ENCODE measurements around the gene THSD7A.

The THSD7A gene

DNA sequence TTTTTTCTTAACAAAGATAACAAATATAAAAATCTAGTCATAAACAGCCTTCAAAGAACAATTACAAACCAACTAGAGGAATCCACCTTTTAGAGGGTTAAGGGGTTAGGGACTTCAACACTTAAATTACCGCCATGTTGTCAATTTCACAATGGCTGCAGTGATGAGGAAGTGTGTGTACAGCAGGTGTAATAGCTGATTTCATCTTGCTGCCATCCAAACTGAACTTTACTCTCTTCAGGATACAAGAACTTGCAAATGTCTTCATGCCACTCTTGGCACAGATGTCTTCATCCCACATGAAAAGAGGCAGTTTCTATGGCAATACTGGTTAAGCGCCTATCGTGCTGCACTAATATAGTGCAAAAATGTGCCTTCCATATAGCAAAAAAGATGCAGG is 457.4 kb downstream of the THSD7A start:
- no peak for DNase-seq

GRCh38 chr7:11373546-11374142 is 458.4 kb downstream of the THSD7A start:
- DNase-seq: no peak

DNA sequence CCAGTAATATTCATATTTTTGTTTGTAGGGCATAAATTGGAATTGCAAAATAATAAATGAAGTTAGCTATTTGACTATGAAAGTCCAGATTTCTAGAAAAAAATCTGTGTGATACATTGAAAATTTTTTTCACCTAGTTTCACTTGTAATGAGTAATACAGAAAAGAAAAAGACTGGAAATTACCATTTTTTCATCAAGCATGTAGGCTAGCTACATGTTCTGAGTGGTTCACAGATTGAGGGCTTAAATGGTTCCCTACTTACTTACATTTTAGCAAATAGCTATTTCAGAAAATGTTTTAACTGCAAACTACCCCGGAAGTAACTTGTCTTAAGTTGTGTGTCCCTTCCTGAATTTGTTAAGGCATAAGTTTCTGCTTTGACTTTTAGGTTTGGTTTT is 462.3 kb downstream of the THSD7A start:
- DNase-seq: no peak

DNA sequence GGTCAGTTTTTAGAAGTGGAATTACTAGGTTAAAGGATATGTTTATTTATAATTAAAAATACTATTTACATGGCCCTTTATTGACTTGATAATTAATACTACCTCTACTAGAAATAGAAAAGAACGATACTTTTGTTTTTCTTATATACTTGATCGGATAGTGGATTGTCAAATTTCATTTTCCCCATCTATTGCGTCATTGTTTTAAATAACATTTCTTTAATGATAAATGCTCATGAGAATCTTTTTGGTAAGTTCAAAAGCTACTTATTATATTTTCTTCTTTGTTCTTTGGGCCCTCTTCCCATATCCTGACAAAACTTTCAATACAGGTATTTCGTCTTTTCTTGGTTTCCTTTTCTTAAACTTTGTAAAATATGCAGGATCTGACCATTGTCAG is 465.9 kb downstream of the THSD7A start:
- DNase-seq: no peak

GRCh38 chr7:11358637-11359036 is 473.4 kb downstream of the THSD7A start:
- DNase-seq: no peak

DNA sequence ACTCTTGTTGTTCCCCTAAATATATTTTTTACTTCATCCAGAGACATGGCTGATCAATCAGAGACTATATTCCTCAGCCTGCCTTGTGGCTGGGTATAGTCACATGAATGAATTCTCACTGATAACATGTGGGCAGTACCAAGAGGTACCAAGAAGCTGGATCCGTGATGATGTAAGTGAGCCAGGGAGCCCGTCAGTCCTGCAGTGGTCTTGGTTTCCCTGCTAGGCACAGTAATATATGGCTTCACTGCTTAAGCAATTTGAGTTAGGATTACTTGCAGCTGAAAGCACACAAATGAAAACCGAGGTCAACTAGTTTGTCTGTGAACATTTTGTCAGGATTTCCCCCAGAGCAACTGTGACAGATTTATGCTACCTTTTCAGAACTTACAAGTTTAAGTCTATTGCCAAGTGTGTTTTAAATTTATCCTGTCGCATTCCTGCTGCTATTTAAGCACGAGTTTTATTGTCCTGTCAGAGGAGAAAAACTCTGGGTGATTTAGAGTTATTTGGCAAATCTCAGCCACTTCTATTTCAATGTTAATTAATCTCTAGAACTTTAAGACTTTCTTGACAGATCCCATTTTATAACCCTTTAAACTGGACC is 476.5 kb downstream of the THSD7A start:
- no peak for DNase-seq

- DNase-seq: no peak
Measured at GRCh38 chr7:11346302-11346701, 485.7 kb downstream of the THSD7A start.

GRCh38 chr7:11345621-11346020 is 486.4 kb downstream of the THSD7A start:
- DNase-seq: no peak

DNA sequence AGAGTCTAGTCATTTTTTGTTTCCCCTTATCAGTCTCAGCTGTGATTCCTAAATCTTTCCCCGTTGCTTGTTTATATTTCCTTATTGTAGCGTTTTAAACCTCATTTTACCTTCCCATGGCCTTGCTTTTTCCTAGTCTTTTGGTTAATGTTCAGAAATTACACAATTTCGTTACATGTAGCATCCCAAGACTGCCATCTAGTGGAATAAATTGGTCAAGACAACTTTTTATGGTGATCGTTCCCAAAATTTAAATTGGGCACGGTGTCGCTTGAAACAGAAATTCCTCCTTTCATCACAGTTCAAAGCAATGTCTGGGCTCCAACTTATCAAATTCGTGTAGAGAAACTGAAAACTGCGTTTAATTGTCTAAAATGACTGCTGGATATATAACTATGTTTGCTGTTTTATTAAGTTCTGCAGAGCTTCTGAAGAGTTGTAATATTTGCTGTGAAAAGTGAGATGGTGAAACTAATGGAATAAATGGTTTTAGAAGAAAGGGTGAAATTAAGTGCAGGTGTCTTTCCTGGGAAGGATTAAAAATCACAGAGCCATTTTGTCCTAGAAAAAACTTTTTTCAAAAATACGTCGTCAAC is 488.1 kb downstream of the THSD7A start:
- DNase-seq: no peak

DNA sequence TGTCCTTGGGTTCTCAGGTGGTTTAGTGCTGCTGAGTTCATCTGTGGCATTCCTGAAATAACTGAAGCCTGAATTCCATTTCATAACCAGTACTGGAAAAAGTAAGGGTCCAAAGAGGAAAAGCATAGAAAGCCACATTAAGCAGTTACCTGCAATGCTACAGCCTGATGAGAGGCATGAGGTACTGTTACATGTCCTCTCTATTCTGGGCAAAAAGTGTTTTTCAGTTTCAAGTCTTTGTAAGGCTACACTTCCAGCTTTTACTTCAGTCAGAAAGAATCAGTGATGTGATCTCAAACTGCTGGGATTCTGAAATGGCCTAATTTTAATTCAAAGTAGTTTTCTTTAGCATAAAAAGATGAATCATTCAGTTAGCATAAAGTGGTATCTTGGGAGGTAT is 488.9 kb downstream of the THSD7A start:
- no peak for DNase-seq

DNA sequence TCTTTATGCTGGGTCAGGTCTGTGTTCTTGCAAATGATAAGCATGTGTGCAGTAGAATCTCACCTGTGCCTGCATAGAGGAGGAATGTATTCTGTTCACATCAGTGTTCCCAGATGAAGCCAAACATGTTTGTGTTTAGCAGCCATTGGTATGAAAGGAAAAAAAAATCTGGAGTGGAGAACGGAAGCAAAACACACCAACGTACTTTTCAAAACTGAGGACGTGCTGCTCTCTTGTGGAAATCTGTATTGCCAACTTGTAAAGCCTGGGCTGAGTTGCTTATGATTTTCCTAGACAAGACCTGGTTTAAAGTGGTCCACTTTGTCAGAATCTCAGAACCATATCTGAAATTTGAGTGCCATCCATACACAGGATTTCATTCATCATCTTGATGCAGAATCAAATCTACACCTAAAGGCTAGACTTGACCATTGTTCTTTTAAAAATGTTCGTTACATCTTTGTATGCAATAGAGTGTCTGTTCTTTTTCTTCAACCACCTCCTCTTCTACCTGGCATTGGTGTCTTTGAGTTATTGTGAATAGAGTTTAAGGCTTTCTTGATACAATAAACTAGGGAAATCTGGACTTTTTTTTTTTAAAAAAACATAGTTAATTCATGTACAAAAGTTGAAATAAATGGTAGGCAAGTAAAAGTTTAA is 490.6 kb downstream of the THSD7A start:
- DNase-seq: no peak

GRCh38 chr7:11336432-11336831 is 495.6 kb downstream of the THSD7A start:
- no peak for DNase-seq

DNA sequence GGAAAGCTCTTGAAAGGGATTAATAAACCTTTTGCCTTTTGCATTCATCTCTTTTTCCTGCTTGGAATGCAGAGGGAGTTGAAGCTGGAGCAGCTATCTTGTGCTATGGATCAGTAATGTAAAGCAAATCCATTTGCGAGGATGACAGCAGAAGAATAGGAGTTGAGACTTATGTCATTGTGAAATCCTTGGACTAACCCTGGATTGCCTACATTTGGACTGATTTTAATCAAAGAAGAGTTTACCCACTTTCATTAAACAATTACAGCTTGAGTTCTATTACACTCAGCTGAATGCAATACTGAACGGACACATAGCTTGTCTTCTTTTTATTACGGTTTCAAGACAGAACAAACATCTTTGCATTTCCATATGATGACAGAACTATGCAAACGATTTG is 496.1 kb downstream of the THSD7A start:
- no peak for DNase-seq

DNA sequence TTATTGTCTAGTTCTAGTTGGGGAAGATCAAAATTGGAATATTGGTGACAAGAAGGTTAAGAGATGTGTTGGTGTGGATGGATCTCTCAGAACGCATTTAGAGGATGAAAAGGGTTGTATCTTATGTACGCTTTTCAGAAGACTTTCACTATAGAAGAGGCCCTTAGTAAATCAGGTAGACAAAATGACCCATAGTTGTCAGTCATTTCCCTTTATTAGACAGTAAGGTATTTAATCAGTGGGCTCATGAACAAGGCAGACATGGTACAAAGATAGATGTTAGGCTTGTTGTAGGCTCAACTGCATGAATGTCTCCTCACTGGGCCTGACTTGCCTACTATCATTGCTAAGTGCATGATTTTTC is 499.2 kb downstream of the THSD7A start:
- DNase-seq: no peak

DNA sequence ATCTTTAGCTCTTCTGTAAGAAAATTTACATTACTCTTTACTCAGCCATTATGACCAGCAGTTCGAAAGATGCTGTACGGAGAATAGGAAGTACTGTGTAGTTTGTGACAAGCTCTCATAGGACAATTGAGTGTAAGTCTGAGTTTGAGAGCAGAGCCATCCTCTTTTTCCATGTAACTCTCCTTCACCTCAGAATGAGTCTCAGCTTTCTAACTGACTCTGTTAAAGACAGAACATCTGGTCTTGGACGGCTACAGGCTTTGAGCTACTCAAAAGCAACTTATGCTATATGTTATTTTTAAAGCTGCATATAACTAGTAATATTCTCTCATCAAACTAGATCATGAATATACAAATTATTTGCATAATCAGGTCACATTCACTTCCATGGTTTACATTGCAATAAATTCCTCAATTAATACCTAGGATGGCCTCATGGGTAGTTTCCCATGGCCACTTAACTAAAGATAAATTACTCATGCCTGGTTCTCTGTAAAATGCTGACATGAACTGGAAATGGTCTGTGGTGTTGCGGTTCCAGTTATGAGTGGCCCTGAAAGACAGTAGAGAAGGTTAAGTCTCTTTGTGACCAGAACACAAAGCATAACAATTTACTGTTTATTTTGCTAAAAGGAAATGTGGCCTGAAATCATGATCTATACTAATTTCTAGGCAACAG is 499.7 kb downstream of the THSD7A start:
- no peak for DNase-seq

DNA sequence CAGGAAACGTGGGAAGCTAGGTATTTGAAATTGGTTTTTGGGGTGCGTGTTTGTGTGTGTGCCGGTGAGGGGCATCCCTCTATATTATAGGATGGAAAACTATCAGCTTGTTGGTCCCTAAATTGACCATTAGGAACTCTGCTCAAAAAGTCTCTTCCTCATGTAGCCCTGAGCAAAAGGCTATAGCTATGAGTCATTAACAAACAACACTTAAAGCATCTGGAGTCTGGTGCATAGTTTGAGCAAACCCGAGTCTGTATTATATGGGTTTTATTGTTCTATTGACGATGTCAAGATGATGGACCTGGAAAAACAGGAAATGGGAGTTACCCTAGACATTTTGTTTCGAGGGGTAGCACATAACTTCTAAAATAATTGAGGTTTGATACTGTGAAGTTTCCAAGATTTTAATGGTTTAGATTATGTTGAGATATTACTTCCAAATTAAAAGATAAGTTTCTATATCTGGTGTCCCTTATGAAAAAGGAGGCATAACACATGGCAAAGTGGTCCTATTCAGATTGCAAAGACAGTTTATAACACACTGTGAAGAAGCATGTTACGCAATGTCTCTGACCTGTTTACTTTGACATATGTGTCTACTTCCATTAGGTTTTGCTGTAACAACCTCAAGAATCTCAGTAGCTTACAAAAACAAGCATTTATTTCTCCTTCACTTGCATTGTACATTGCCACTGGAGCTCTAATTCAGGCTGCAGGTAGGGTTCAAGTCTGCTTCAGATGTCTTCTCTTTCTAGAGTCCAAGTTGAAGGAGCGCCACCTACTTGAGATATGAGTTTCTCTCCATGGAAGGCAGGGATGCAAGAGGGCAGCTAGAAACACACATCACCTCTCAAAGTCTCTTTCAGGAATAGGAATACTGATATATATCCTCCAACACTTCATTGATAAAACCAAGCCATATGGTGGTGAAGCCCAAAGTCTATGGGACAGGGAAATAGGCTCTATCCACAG is 500.6 kb downstream of the THSD7A start:
- no peak for DNase-seq

GRCh38 chr7:11330717-11331116 is 501.3 kb downstream of the THSD7A start:
- no peak for DNase-seq

- DNase-seq: no peak
Measured at GRCh38 chr7:11330208-11330607, 501.8 kb downstream of the THSD7A start.

- DNase-seq: no peak
Measured at GRCh38 chr7:11329626-11330025, 502.4 kb downstream of the THSD7A start.

DNA sequence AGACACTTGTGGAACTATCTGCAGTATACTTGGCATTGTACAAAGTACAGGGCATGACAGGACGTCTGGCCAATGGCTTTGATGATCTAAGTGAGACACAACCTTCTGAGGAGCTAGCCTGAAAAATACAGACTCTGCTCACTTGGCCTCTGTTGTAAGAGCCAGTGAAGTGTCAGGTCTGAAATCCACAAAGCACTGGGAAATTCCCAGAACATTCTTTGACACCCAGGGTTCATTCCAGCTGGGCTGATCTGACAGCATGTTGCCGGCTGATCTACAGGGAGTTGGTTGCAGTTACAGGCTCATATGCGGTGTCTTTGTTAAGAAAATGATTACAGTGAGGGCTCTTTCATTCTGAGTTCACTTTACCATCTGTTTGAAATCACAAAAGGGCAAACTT is 503.7 kb downstream of the THSD7A start:
- no peak for DNase-seq

DNA sequence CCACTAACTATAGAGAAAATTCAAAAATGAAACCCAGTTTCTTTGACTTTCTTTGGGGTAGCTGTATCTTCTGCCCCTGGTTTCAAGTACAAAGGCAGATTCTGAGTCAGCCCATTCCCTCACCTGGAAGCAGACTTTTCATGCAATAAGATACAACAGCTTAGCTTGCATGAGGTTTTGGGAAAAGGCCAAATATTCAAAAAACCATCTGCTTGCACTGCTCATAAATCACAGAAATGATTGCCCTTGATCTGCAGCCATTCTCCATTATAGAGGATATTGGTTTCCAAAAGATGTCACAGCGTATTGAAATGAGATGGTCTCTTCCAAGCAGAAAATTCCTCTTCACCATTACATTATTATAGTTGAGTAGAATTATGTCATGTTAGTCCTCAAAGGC is 504.4 kb downstream of the THSD7A start:
- no peak for DNase-seq

Measured in activated naive CD4-positive, alpha-beta T cell treated with anti-CD3 and anti-CD28 coated beads, Interleukin-2, amount 50 U/mL, for 16 hours (primary cell).